ENCODE results near the gene KIAA1671.

The KIAA1671 gene

DNA sequence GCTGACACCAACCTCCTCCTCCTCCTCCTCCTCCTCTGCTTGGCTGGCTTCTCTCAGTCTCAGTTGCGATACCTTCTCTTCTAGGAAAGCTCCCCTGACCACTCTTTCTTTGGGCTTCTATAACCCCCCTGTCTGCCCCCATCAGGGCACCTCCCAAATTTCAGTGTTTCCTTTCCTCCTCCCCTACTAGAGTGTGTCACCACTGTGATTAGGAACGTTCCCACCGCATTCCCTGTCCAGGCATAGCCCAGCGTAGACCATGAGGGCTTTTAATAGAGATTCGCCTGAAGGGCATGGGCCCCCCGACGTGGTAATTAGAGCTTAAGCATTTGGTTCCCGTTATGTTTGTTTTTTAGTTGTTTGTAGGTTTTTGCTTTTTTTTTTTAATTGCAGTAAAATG is 65.5 kb downstream of the KIAA1671 start:
- TF ChIP-seq TAF1 (IDR thresholded peaks at IDR 0.05; ENCODE audit: borderline replicate concordance, insufficient read depth, low read length) = no peak
- TF ChIP-seq, protein P1, sequence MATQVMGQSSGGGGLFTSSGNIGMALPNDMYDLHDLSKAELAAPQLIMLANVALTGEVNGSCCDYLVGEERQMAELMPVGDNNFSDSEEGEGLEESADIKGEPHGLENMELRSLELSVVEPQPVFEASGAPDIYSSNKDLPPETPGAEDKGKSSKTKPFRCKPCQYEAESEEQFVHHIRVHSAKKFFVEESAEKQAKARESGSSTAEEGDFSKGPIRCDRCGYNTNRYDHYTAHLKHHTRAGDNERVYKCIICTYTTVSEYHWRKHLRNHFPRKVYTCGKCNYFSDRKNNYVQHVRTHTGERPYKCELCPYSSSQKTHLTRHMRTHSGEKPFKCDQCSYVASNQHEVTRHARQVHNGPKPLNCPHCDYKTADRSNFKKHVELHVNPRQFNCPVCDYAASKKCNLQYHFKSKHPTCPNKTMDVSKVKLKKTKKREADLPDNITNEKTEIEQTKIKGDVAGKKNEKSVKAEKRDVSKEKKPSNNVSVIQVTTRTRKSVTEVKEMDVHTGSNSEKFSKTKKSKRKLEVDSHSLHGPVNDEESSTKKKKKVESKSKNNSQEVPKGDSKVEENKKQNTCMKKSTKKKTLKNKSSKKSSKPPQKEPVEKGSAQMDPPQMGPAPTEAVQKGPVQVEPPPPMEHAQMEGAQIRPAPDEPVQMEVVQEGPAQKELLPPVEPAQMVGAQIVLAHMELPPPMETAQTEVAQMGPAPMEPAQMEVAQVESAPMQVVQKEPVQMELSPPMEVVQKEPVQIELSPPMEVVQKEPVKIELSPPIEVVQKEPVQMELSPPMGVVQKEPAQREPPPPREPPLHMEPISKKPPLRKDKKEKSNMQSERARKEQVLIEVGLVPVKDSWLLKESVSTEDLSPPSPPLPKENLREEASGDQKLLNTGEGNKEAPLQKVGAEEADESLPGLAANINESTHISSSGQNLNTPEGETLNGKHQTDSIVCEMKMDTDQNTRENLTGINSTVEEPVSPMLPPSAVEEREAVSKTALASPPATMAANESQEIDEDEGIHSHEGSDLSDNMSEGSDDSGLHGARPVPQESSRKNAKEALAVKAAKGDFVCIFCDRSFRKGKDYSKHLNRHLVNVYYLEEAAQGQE (IDR thresholded peaks at IDR 0.05; ENCODE audit: insufficient read depth in 1 of 2, low read depth in 2 of 2, low read length in 2 of 2) = no peak

DNA sequence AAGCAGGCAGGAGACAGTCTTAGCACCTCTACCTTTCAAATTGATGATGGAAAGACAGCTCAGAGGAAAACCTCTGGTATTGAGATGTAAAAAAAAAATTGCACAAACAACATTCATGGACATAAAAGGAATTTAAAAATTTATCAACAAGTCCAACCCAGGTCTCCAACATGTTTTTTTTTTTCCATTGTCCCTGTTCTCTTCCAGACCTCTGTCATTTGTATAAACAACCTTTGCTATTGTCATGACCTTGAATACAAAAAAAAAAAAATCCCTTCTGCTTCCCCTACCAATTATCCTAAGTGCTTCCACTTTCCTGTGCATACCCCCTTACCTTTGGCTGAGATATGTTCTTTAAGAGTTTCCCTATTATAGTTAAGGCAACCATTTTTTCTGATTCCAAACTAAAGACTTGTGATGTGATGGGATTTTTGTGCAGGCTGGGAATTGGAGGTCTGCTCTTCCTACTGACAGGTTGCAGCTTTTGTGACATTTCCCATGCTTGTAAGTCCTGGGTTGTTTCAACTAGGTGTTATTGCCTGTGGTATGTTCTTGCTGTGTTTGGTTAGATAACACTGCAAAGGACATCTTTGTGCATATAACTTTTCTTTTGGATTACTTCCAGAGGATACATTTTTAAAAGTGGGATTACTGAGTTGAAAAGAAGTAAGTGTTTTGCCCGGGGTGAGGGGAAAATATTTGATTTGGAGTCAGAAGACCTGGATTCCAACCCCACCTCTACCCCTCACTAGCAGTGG is 67.1 kb downstream of the KIAA1671 start:
- no peak for TF ChIP-seq TAF1 (IDR thresholded peaks at IDR 0.05; ENCODE audit: borderline replicate concordance, insufficient read depth, low read length)
- no peak for TF ChIP-seq FOXP2 (optimal IDR thresholded peaks at IDR 0.05; ENCODE audit: borderline replicate concordance, extremely low read depth, extremely low read length, insufficient read depth)
- TF ChIP-seq SIN3A (IDR thresholded peaks at IDR 0.05; ENCODE audit: borderline replicate concordance, insufficient read depth, low read length) = no peak
- TF ChIP-seq, protein P1 (IDR thresholded peaks at IDR 0.05; ENCODE audit: insufficient read depth in 1 of 2, low read depth in 2 of 2, low read length in 2 of 2) = no peak
- TF ChIP-seq POLR2AphosphoS5 (IDR thresholded peaks at IDR 0.05; ENCODE audit: low read depth, low read length) = no peak

DNA sequence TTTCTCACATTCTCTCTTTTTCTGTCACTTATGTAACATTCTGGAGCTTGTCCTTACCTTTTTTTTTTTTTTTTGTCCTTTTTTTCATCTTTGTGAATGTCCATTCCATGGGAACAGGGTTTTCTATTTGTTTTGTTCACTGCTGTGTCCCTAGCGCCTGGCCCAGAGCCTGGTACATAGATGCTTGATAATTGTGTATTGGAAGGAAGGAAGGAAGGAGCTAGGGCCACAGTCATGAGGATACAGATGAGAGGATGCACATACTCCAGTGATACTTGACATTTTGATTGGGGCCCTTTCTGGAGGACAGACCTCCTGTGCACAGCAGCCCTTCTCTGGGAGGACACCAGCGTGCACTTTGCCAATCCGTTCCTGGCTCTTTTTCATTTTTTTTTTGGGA is 68.9 kb downstream of the KIAA1671 start:
- TF ChIP-seq, protein P1 (IDR thresholded peaks at IDR 0.05; ENCODE audit: insufficient read depth in 1 of 2, low read depth in 2 of 2, low read length in 2 of 2) = no peak
- TF ChIP-seq POLR2AphosphoS5 (IDR thresholded peaks at IDR 0.05; ENCODE audit: low read depth, low read length) (no peak), TAF1 (IDR thresholded peaks at IDR 0.05; ENCODE audit: borderline replicate concordance, insufficient read depth, low read length) (no peak), FOXP2 (optimal IDR thresholded peaks at IDR 0.05; ENCODE audit: borderline replicate concordance, extremely low read depth, extremely low read length, insufficient read depth) (no peak), SIN3A (IDR thresholded peaks at IDR 0.05; ENCODE audit: borderline replicate concordance, insufficient read depth, low read length) (no peak)

DNA sequence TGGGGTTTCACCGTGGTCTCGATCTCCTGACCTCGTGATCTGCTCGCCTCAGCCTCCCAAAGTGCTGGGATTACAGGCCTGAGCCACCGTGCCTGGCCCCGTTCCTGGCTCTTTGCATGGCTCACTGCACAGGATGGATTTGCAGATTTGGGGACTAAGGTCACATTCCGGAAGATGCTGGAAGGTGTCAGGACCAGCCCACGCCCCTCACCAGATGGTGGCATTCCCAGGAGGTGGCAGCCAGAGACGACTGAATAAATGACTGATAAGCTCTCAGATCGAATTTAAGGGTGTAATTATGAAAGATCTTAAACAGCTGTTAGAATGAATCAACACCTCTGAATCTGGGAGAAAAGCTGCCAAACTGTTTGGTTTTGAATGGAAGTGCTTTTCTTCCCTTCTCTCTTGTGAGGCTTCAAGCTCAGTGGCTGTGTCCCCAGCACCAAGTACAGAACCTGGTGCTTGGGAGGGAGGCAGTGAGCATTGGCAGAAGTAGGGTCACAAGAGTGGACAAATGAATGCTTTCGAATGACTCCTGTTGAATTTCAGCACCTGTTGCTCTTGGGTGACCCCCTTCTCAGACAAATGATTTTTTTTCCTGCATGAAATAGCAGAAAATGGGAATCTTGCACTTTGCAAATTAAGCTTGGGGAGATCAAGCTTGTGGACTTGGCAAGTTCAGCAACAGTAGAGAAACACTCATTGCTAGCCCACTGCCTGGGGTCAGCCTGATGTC is 69.6 kb downstream of the KIAA1671 start:
- TF ChIP-seq TAF1 (IDR thresholded peaks at IDR 0.05; ENCODE audit: borderline replicate concordance, insufficient read depth, low read length) (no peak), FOXP2 (optimal IDR thresholded peaks at IDR 0.05; ENCODE audit: borderline replicate concordance, extremely low read depth, extremely low read length, insufficient read depth) (no peak), POLR2AphosphoS5 (IDR thresholded peaks at IDR 0.05; ENCODE audit: low read depth, low read length) (no peak), SIN3A (IDR thresholded peaks at IDR 0.05; ENCODE audit: borderline replicate concordance, insufficient read depth, low read length) (no peak)
- TF ChIP-seq, protein P1 (IDR thresholded peaks at IDR 0.05; ENCODE audit: insufficient read depth in 1 of 2, low read depth in 2 of 2, low read length in 2 of 2) = no peak

Data from PFSK-1 (cell line).